HG03521 (cell line): Measurements from ENCODE around the gene ZNF384.

Experiments used
- ATAC-seq: cut with Tn5 transposase; IDR thresholded peaks from one replicate; pipeline ENCODE4 v1.9.1; 2021; ENCODE audit warnings: mild to moderate bottlenecking, moderate library complexity; ENCODE audit not compliant: unreplicated experiment

Gene ZNF384

DNA sequence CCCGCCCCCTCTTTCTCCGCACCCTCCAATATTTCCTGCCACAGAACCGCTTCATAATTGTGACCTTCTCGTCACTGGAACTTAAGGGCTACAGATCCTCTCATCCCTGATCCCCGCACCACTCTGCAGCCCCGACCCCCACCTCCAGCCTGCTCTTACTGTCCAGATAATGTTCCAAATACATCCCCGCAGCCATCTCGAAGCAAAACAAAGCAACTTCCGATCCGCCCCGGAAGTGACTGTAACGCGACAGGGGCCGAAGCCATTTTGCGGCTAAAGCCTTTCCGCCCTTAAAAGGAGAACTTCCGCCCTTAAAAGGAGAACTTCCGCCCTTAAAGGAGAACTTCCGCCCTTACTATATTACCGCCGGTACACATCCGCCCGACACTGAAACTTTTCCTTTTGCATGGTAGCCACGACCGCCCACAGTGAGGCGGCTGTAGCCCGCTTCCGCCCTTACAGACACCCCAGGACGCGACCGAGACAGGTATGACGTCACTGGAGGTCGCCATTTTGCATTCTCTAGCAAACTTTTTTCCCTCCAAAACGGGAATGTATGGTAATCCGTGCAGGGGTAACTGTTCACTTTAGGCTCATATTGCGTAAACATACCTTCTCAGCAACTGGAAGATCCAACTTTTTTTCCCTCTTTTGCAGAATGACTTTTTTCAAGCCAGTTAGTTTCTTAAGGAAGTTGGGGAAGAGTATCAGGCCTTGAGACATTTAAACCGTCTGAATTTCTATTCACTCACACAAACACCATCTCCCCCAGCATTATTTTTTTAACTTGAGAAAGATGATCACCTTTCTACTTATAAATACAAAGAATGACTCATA, 26.1 kb downstream of the ZNF384 start, which contains the start of gene ING4:
Gene ING4, minus strand, starts transcription at position 214 of the 837 bp plus-strand sequence. Its CDS starts 18 bp downstream, at position 196.
- peak; percentile 96 for ATAC-seq

- ATAC-seq = no peak
These were observed 26.6 kb downstream of the ZNF384 start for GRCh38 chr12:6662602-6662905.

DNA sequence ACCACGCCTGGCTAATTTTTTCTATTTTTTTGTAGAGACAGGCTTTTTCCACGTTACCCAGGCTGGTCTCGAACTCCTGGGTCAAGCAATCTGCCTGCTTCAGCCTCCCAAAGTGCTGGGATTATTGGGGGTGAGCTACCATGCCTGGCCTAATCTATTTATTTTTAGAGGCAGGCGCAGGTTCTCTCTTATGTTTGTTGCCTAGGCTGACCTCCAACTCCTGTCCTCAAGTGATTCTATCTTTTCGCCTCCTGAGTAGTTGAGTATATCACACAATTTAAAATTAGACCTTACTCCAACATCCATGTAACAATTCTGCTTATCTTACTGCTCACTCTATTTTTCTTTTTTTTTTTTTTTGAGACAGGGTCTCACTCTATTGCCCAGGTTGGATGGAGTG, 35.2 kb downstream of the ZNF384 start:
- ATAC-seq = no peak

DNA sequence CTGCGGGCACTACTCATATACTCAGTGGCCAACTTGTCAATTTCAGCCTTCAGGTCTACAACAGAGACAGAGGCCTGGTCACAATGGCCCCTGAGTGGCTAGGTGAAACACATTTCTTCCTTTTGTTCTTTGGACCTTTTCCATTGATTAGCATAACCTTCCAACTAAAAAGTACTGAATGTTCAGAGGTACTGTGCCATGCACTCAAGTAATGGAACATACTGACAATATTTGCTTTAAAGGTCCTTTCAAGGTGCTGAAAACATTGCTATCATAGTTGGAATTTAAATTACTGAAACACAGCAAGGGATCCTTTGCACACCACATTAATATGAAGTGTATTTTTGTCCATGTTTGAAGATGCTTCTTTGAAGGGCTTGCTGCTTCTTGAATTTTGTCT, 35.8 kb downstream of the ZNF384 start:
- ATAC-seq = no peak

DNA sequence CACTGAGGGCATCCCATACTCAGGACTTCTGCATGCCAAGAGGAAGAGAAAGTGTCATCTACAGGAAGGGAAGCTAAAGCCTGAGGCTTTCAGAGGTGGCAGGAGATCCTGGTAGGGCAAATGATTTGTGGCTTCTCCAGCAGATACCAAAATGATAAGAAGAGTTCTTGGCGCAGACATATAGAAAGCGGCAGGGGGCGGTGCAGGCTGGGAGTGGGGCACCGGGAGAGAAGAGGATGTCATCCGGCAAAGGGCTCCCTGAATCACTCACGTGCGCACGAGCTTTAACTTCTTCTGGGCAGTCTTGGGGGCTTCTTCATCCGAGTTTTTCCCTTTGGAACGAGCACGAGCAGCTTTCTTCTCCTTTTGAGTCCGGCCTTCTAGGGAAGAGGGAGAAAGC, 36.8 kb downstream of the ZNF384 start:
- ATAC-seq = no peak

- no peak for ATAC-seq
These were observed 38.3 kb downstream of the ZNF384 start for GRCh38 chr12:6650832-6651231.

DNA sequence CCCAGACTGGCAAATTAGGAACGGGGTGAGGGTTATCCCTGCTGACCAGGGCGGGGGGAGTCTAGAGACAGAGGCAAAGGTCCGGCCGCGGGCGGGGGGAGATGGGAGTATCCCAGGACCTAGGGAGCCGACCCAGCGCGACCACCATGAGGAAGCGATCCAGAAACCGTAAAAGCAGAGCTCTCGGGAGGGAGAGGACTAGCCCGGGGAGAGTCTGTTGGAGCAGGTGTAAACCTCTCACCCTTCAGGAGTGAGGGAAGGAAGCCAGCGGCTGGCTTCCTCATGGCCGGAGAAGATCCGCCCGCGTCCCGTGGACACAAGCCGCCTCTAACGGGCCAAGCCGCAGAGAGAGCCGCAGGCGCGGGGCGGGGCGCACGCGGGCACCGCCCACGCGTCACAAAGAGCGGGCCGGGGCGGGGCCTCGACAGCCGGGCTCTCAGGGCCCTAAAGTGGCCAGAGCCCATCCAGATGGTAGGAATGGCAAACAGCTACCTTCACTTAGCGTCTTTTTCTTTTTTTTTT, 42.0 kb downstream of the ZNF384 start, which contains the start of gene ACRBP:
Gene ACRBP, minus strand, starts transcription at position 350 of the 522 bp plus-strand sequence. Its CDS starts 66 bp downstream, at position 284.
- ATAC-seq = no peak

- ATAC-seq = no peak
These were observed 42.7 kb downstream of the ZNF384 start for GRCh38 chr12:6646276-6647082.

GRCh38 chr12:6644903-6645302, 44.3 kb downstream of the ZNF384 start:
- ATAC-seq = no peak

- ATAC-seq = no peak
These were observed 44.9 kb downstream of the ZNF384 start for GRCh38 chr12:6644257-6644596.

- ATAC-seq = no peak
These were observed 45.5 kb downstream of the ZNF384 start for GRCh38 chr12:6643569-6644256.

GRCh38 chr12:6641131-6641530, 48.0 kb downstream of the ZNF384 start:
- ATAC-seq = no peak

DNA sequence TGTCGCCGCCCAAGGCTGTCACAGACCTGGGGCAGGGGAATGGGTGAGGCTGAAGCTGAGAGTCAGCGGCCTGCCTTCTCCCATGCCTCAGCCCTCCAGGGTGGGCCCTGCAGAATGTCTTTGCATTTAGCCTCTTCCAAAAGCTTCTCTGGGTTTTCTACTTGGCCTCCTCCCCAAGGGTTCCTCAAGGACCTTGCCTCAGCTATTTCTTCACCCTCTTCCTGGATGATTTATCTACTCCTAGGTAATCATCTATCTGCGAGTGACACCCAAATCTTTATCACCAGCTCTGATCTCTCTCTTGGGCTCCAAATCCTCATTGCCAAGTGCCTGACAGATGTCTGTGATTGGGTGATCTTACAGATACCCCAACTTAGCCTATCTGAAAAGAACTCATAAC, 48.7 kb downstream of the ZNF384 start:
- no peak for ATAC-seq

- ATAC-seq = no peak
These were observed 49.9 kb downstream of the ZNF384 start for GRCh38 chr12:6639151-6639801.

DNA sequence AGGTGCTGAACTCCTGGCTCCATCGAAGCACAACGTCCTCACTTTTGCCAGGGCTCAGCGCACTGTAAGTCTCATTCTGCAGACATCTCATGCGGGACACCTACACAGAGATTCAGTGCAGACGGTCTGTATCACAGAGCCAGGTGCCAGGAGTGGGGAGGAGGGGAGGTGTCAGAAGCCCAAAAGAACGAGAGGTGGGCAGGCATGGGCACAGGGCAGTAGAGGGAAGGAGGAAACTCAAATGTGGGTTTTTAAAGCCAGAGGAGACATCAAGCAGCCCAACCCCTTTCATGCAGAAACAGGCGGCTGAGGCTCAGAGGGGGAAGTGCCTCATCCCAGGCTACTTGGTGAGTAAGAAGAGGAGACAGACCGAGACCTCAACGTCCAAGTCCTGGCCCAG, 50.9 kb downstream of the ZNF384 start:
- ATAC-seq = no peak

GRCh38 chr12:6635856-6636531, 53.2 kb downstream of the ZNF384 start, which contains the start of gene LPAR5:
Gene LPAR5, minus strand, starts transcription at chr12:6635959. Its CDS starts 14,711 bp downstream, at chr12:6621248.
- ATAC-seq = no peak

GRCh38 chr12:6635375-6635855, 53.8 kb downstream of the ZNF384 start:
- no peak for ATAC-seq

DNA sequence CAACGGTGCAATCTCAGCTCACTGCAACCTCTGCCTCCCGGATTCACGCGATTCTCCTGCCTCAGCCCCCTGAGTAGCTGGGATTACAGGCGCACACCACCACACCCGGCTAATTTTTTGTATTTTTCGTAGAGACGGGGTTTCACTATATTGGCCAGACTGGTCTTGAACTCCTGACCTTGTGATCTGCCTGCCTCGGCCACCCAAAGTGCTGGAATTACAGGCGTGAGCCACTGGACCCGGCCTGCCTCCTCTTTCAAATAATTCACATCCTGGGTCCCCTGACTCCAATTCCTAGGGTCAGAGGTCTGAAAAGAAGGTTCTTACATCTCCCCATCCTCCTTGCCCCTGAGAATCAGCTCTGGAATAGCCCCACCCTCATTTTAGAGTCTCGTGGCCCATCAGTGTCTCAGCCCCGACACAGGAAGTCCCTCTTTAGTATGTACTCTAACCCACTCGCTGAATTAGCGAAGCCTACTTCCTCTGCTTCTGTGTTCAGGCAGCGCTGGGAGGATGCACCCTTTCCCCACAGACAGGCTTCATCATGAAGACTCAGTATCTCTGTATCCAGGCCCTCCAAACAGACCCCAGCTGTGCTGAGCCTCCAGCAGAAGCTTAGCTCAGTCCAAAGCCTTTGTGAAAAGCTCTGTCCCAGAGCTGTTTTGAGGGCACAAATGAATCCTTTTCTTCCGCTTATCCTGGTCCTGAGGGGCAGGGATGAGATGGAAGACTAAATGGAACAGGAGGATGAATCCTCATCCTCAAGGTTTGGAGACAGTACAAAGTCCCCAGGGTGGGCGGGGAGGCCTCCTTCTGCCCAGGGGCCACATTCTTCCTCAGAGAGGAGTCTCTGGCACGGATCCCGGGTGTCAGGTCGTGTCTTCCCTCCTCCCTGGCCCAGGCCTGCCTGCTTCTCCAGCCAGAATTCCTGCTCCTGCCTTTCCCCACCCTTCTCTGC, 56.9 kb downstream of the ZNF384 start:
- ATAC-seq = peak; percentile 49

- no peak for ATAC-seq
These were observed 57.6 kb downstream of the ZNF384 start for GRCh38 chr12:6631549-6631961.
